Cortex of kidney (tissue), 1 donor: ENCODE measurements around the gene DTNBP1.

Experiments used
- DNase-seq: peaks from one replicate; lab custom pipeline; 2025; lab: John Stamatoyannopoulos, UW

DTNBP1 gene

DNA sequence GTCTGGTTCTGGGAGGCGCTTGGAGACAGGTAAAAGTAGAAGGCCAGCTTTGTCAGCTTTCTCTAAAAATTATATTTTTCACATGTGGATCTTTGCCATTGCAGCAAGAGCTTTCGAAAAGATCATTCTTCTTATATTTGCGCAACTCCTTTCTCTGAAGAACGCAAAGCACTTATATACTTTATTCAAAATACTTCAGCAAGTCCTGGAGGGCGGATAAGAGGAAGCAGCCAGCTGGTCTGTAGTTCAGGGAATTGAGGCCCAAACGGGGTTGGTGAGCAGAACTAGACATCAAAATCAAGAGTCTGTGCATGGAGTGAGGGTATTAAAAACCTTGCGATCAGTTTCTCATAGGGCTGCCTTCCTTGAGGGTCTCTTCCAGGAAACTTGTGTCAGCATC is 182.3 kb downstream of the DTNBP1 start:
- DNase-seq = no peak

DNA sequence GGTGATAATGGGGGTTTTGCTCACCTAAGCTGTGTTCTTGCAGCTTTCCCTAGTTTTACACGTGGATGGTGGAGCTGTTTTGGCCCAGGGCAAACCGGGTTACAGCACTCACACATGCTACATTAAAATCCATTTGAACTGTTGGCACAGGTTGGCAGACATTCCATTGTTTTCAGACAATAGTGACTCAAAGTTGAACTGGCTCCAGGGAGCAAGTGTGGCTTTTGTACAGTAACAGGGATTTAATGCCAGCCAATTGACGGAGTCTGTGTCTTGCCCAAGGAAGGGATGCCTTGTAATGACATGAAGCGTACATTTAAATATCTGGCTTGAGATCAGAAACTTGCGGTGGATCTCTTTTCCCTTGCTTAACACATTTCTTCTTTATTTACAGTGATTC is 183.1 kb downstream of the DTNBP1 start:
- no peak for DNase-seq

GRCh38 chr6:15477746-15478145 is 185.1 kb downstream of the DTNBP1 start:
- DNase-seq = no peak

GRCh38 chr6:15476631-15477380 is 186.0 kb downstream of the DTNBP1 start:
- DNase-seq = no peak

- DNase-seq = no peak
Observed at GRCh38 chr6:15475872-15476271, 187.0 kb downstream of the DTNBP1 start.

DNA sequence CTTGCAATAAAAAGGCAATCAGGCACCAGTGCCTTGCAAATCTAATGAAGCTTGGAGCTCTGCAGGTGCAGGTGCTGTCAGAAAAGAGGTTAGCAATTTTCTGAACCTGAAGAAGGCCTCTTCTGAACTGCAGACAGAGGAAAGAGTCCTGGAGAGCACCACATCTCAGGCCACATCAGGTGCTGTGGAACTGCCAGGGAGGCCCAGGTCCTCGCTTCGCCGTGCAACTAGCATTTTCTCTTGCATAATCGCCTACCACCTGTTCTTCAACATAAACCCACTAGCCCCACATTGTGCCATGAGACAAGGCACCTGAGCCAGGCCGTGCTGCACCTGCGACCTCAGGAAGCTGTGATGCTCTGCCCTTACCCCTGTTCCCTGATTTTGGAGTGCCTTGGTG is 187.6 kb downstream of the DTNBP1 start:
- DNase-seq = no peak

GRCh38 chr6:15474196-15474595 is 188.6 kb downstream of the DTNBP1 start:
- no peak for DNase-seq

DNA sequence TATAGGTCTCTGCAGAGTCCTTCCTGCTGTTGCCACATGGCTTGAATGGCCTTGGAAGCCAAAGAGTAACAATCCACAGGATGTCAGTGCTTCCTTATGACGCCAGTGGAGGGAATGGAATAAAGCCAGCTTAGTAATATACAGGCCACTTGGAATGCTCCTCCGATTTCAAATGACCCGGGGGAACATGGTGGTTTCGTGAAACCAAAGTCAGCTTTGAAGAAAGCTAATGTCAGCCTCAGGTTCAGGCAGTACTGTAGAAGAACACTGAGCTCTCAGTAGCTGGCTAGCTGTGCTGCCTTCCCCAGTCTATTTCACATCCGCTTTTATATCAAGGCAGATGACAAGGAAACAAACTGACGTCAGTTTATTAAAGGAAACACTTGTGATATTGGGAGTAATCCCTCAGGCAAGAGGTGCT is 189.1 kb downstream of the DTNBP1 start:
- DNase-seq = no peak

DNA sequence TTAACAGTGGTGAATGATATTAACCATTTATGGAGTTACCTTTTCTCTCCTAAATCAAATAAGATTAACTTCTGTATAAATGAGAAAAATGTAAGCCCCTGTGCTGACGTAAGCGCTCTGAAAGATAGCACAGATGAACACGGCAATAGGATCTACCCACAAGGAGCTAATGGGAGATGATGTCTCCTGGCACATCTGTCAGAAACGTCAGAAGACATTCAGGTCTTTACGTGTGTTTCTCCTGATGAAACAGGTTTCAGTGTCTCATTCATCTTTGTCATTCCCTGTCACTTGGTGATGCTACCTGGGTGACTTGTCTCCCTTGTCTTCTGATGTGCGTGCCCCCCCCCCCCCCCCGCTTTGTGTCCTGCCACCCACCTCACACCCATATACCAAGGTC is 189.7 kb downstream of the DTNBP1 start:
- no peak for DNase-seq
